Small intestine (tissue), 7 donors: ENCODE measurements around the gene NOP9. TPM values are rescaled to one million over a fixed set of nuclear protein-coding genes. Genes with fewer than 3 reads are reported as not detected.

ENCODE experiments used
- DNase-seq, 2 donors: peaks; one replicate each; pipeline versions ENCODE4 v3.0.0 to v3.0.0-alpha.2; 2013
- FAIRE-seq: peaks from 2 replicates; lab custom pipeline; 2012; peaks lifted over from hg19 to GRCh38; lab: Jason Lieb, UNC
- H3K27ac ChIP-seq, 3 donors: one replicate each; pipeline ENCODE4 v1.5.1; 2013; ENCODE audit warnings: low read length in 2 of 3, mild to moderate bottlenecking in 2 of 3, control low read depth in 1 of 3, inconsistent platforms in 1 of 3, low read depth in 1 of 3, moderate library complexity in 1 of 3
- H3K27me3 ChIP-seq, 3 donors: one replicate each; pipeline ENCODE4 v1.6.1; 2013; ENCODE audit warnings: low read length in 3 of 3, inconsistent platforms in 1 of 3; ENCODE audit not compliant: control insufficient read depth in 3 of 3, insufficient read depth in 3 of 3
- H3K36me3 ChIP-seq, 3 donors: one replicate each; pipeline ENCODE4 v1.6.1; 2013; ENCODE audit warnings: low read length in 3 of 3, inconsistent platforms in 1 of 3, low read depth in 1 of 3, mild to moderate bottlenecking in 1 of 3, moderate library complexity in 1 of 3; ENCODE audit not compliant: control insufficient read depth in 3 of 3, insufficient read depth in 2 of 3
- H3K4me1 ChIP-seq, 3 donors: one replicate each; pipeline ENCODE4 v1.6.1; 2013; ENCODE audit warnings: low read length in 2 of 3, inconsistent platforms in 1 of 3, low read depth in 1 of 3, mild to moderate bottlenecking in 1 of 3, moderate library complexity in 1 of 3; ENCODE audit not compliant: control insufficient read depth in 3 of 3, insufficient read depth in 2 of 3
- H3K4me3 ChIP-seq, 3 donors: one replicate each; pipeline ENCODE4 v1.5.1; 2013; ENCODE audit warnings: low read length in 3 of 3, control low read depth in 1 of 3, inconsistent platforms in 1 of 3, low read depth in 1 of 3, mild to moderate bottlenecking in 1 of 3, moderate library complexity in 1 of 3
- H3K9me3 ChIP-seq, 2 donors: one replicate each; pipeline ENCODE4 v1.6.1; 2013; ENCODE audit warnings: low read depth in 1 of 2, low read length in 1 of 2; ENCODE audit not compliant: control insufficient read depth in 2 of 2, insufficient read depth in 1 of 2
- WGBS, 3 donors: extraction: QIAGEN DNeasy Blood & Tissue Kit; methylation state at CpG; one replicate each; pipeline ENCODE4 v1.1.7; 2013; 5-methylcytosine and 5-hydroxymethylcytosine counted together
- polyA plus RNA-seq, 4 donors: library from polyadenylated mRNA; stranded (reverse) in 3 of 4; unstranded in 1 of 4; fragments of 200-250 nt in 3 of 4; fragments of 120-200 nt in 1 of 4; gene quantifications; one replicate each; pipeline versions ENCODE4 v1.2.1 to v1.2.3, GENCODE V29; 2013
- donor health status: healthy with polysubstance abuse.
- donor health status: control.
- donor health status: control.
- donor health status: Bipolar disorder and iron deficiency.
- donor health status: healthy.

Gene NOP9
- polyA plus RNA-seq, 4 donors, result 9.7 to 22.5 (median 16.0) TPM

GRCh38 chr14:24317141-24317928 lies 17.7 kb downstream of the NOP9 start:
- DNase-seq (no peak), FAIRE-seq (no peak)
- H3K4me1 ChIP-seq, result peaks cover 4 to 9% (median 5%) of the 10 kb centered on the region in 3 donors
- no peak overlapping the region for H3K4me3 ChIP-seq
- WGBS, 3 donors, result 83 to 89% (median 87%) methylated on average over 3 of the region's 3 CpGs
- H3K36me3 ChIP-seq, result peaks cover 0 to 6% (median 0%) of the 10 kb centered on the region in 3 donors
- peaks cover 0 to 52% (median 3%) of the 10 kb centered on the region in 3 donors for H3K27me3 ChIP-seq
- H3K9me3 ChIP-seq, result no peaks in the 10 kb centered on the region
- no peak overlapping the region for H3K27ac ChIP-seq

- 90 to 93% (median 92%) methylated on average over 14 of the region's 14 CpGs for WGBS, 3 donors
- H3K27me3 ChIP-seq, result peaks cover 0 to 36% (median 3%) of the 10 kb centered on the region in 3 donors
- no peak for FAIRE-seq
- H3K36me3 ChIP-seq, result no peaks in the 10 kb centered on the region
- no peak for DNase-seq
- H3K9me3 ChIP-seq, result no peaks in the 10 kb centered on the region
- H3K4me1 ChIP-seq, result peaks cover 0 to 6% (median 0%) of the 10 kb centered on the region in 3 donors
- no peak overlapping the region for H3K27ac ChIP-seq
- H3K4me3 ChIP-seq, result no peak overlapping the region
Measured at GRCh38 chr14:24321212-24321975, 21.7 kb downstream of the NOP9 start.

GRCh38 chr14:24322672-24323071 lies 23.0 kb downstream of the NOP9 start:
- Histone ChIP-seq H3K9me3 (no peaks in the 10 kb centered on the region), H3K4me1 (peaks cover 0 to 6% (median 0%) of the 10 kb centered on the region in 3 donors), H3K4me3 (no peak overlapping the region), H3K36me3 (no peaks in the 10 kb centered on the region), H3K27me3 (peaks cover 0 to 24% (median 3%) of the 10 kb centered on the region in 3 donors), H3K27ac (no peak overlapping the region)
- FAIRE-seq (no peak), DNase-seq (no peak)
- 74 to 89% (median 87%) methylated on average over 9 to 10 of the region's 10 CpGs for WGBS, 3 donors

GRCh38 chr14:24323341-24323740 lies 23.7 kb downstream of the NOP9 start:
- H3K9me3 ChIP-seq, result no peaks in the 10 kb centered on the region
- no peak for FAIRE-seq
- no peak overlapping the region for H3K27ac ChIP-seq
- WGBS, 3 donors, result 53 to 73% (median 68%) methylated on average over 3 of the region's 3 CpGs
- DNase-seq, result no peak
- no peaks in the 10 kb centered on the region for H3K36me3 ChIP-seq
- peaks cover 0 to 18% (median 3%) of the 10 kb centered on the region in 3 donors for H3K27me3 ChIP-seq
- no peak overlapping the region for H3K4me3 ChIP-seq
- H3K4me1 ChIP-seq, result peaks cover 0 to 5% (median 0%) of the 10 kb centered on the region in 3 donors

- peaks cover 0 to 11% (median 3%) of the 10 kb centered on the region in 3 donors for H3K27me3 ChIP-seq
- DNase-seq, result no peak
- no peaks in the 10 kb centered on the region for H3K36me3 ChIP-seq
- FAIRE-seq, result no peak
- 74 to 82% (median 80%) methylated on average over 5 to 6 of the region's 6 CpGs for WGBS, 3 donors
- no peaks in the 10 kb centered on the region for H3K9me3 ChIP-seq
- H3K4me1 ChIP-seq, result no peaks in the 10 kb centered on the region
- no peak overlapping the region for H3K27ac ChIP-seq
- no peak overlapping the region for H3K4me3 ChIP-seq
Measured at GRCh38 chr14:24324024-24324423, 24.4 kb downstream of the NOP9 start.

- no peak overlapping the region for H3K4me3 ChIP-seq
- no peaks in the 10 kb centered on the region for H3K4me1 ChIP-seq
- no peaks in the 10 kb centered on the region for H3K9me3 ChIP-seq
- no peak for DNase-seq
- H3K36me3 ChIP-seq, result no peaks in the 10 kb centered on the region
- peaks cover 0 to 7% (median 0%) of the 10 kb centered on the region in 3 donors for H3K27me3 ChIP-seq
- FAIRE-seq, result no peak
- WGBS, 3 donors, result 70 to 75% (median 73%) methylated on average over 5 of the region's 5 CpGs
- H3K27ac ChIP-seq, result no peak overlapping the region
Measured at GRCh38 chr14:24325041-24325530, 25.4 kb downstream of the NOP9 start.

GRCh38 chr14:24325963-24326362 lies 26.3 kb downstream of the NOP9 start:
- Histone ChIP-seq H3K27me3 (peaks cover 0 to 11% (median 0%) of the 10 kb centered on the region in 3 donors), H3K36me3 (no peaks in the 10 kb centered on the region), H3K27ac (no peak overlapping the region), H3K9me3 (no peaks in the 10 kb centered on the region), H3K4me1 (no peaks in the 10 kb centered on the region), H3K4me3 (no peak overlapping the region)
- DNase-seq (no peak), FAIRE-seq (no peak)
- WGBS, 3 donors, result 85 to 87% (median 86%) methylated on average over 8 to 9 of the region's 9 CpGs

GRCh38 chr14:24327303-24327702 lies 27.7 kb downstream of the NOP9 start:
- 87 to 94% (median 87%) methylated on average over 2 of the region's 2 CpGs for WGBS, 3 donors
- FAIRE-seq (no peak), DNase-seq (no peak)
- peaks cover 0 to 8% (median 0%) of the 10 kb centered on the region in 3 donors for H3K4me1 ChIP-seq
- no peak overlapping the region for H3K27ac ChIP-seq
- H3K9me3 ChIP-seq, result no peaks in the 10 kb centered on the region
- H3K36me3 ChIP-seq, result no peaks in the 10 kb centered on the region
- H3K4me3 ChIP-seq, result no peak overlapping the region
- peaks cover 0 to 21% (median 0%) of the 10 kb centered on the region in 3 donors for H3K27me3 ChIP-seq
